SK-N-SH (cell line): ENCODE measurements around the gene PIGC.

Experiments
- MEF2A ChIP-seq: IDR thresholded peaks from 2 replicates; pipeline ENCODE4 v1.4.0; 2012; ENCODE audit warnings: low read depth, borderline replicate concordance
- NFIC ChIP-seq: IDR thresholded peaks from 2 replicates; pipeline ENCODE4 v1.4.0; 2012; ENCODE audit warnings: borderline replicate concordance
- POLR2AphosphoS5 ChIP-seq: IDR thresholded peaks from 2 replicates; pipeline ENCODE4 v1.6.1; 2012; ENCODE audit warnings: low read depth, low read length
- YY1 ChIP-seq: IDR thresholded peaks from 2 replicates; pipeline ENCODE4 v1.4.0; 2012; ENCODE audit warnings: low read depth, mild to moderate bottlenecking
- TF ChIP-seq, protein P1 (sequence below): IDR thresholded peaks from 2 replicates; pipeline ENCODE4 v1.4.0; 2012; ENCODE audit warnings: low read depth
- TF ChIP-seq, protein P2 (sequence below): fragments of 200-600 bp; sonication (generic); IDR thresholded peaks from 2 replicates; pipeline ENCODE4 v1.6.1; 2017; ENCODE audit warnings: antibody characterized with exemption, mild to moderate bottlenecking, moderate library complexity
- TF ChIP-seq, protein P3 (sequence below): fragments of 150-350 bp; IDR thresholded peaks from 2 replicates; pipeline ENCODE4 v1.6.1; 2016; ENCODE audit warnings: mild to moderate bottlenecking, low read depth, low read length

DNA sequence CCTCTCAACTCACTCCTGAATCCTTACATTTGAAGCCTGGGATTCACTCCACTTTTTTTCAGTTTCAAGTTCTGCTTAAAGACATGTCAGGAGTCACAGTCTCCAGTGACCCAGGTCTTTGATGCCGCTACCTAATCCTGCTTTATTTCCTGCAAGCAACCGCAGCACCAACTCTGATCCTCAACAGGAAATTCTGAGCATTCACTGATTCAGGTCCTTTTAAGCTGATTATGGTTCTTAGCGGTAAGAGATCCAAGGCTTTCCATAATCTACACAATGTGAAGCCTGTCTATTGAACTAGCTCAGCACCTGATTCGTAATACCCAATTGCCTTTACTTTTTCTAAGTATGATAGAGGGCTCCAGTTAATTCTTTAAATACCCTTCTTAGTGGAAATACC is 43.7 kb upstream of the PIGC start:
- TF ChIP-seq POLR2AphosphoS5 (no peak), NFIC (no peak), YY1 (no peak), MEF2A (no peak)
- TF ChIP-seq, protein P1, sequence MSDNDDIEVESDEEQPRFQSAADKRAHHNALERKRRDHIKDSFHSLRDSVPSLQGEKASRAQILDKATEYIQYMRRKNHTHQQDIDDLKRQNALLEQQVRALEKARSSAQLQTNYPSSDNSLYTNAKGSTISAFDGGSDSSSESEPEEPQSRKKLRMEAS: no peak
- TF ChIP-seq, protein P2, sequence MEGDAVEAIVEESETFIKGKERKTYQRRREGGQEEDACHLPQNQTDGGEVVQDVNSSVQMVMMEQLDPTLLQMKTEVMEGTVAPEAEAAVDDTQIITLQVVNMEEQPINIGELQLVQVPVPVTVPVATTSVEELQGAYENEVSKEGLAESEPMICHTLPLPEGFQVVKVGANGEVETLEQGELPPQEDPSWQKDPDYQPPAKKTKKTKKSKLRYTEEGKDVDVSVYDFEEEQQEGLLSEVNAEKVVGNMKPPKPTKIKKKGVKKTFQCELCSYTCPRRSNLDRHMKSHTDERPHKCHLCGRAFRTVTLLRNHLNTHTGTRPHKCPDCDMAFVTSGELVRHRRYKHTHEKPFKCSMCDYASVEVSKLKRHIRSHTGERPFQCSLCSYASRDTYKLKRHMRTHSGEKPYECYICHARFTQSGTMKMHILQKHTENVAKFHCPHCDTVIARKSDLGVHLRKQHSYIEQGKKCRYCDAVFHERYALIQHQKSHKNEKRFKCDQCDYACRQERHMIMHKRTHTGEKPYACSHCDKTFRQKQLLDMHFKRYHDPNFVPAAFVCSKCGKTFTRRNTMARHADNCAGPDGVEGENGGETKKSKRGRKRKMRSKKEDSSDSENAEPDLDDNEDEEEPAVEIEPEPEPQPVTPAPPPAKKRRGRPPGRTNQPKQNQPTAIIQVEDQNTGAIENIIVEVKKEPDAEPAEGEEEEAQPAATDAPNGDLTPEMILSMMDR: no peak
- TF ChIP-seq, protein P3, sequence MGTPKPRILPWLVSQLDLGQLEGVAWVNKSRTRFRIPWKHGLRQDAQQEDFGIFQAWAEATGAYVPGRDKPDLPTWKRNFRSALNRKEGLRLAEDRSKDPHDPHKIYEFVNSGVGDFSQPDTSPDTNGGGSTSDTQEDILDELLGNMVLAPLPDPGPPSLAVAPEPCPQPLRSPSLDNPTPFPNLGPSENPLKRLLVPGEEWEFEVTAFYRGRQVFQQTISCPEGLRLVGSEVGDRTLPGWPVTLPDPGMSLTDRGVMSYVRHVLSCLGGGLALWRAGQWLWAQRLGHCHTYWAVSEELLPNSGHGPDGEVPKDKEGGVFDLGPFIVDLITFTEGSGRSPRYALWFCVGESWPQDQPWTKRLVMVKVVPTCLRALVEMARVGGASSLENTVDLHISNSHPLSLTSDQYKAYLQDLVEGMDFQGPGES: no peak
